ENCODE results near the gene APOL3.

- TF ChIP-seq CTCF (IDR thresholded peaks at IDR 0.05) (no peak), POLR2A (IDR thresholded peaks at IDR 0.05) (no peak)
Observed at GRCh38 chr22:36199001-36199551, 38.5 kb upstream of the APOL3 start.
